NB4 (cell line): Measurements from ENCODE around the gene PPP2R2D.
A peak's percentile ranks its signal among the peaks of the same experiment; 100 is the strongest.

ENCODE experiments used
- DNase-seq: peaks from one replicate; pipeline ENCODE4 v3.0.0; 2010; ENCODE audit warnings: low read depth
- H3K4me3 ChIP-seq: one replicate; pipeline ENCODE4 v1.5.1; 2011; ENCODE audit warnings: mild to moderate bottlenecking, low read depth, low read length, moderate library complexity
- CTCF ChIP-seq: IDR thresholded peaks from one replicate; pipeline ENCODE4 v1.5.1; 2012; ENCODE audit warnings: low read depth, low read length
- MAX ChIP-seq: IDR thresholded peaks from 2 replicates; pipeline ENCODE4 v1.6.1; 2011; ENCODE audit warnings: low read depth, low read length
- MYC ChIP-seq: IDR thresholded peaks from 2 replicates; pipeline ENCODE4 v1.6.1; 2011; ENCODE audit warnings: low read depth, low read length
- POLR2A ChIP-seq: IDR thresholded peaks from 2 replicates; pipeline ENCODE4 v1.6.1; 2011; ENCODE audit warnings: mild to moderate bottlenecking; ENCODE audit not compliant: insufficient read length; ENCODE audit errors: extremely low read depth

The PPP2R2D gene

GRCh38 chr10:131978851-131979250 lies 78.0 kb downstream of the PPP2R2D start:
- peak overlapping the region; percentile 96 for H3K4me3 ChIP-seq
- DNase-seq, result no peak
- no peak for TF ChIP-seq CTCF
- no peak for TF ChIP-seq MYC
- no peak for TF ChIP-seq MAX
- TF ChIP-seq POLR2A, result no peak

- no peak for TF ChIP-seq CTCF
- TF ChIP-seq MAX, result no peak
- no peak for TF ChIP-seq POLR2A
- TF ChIP-seq MYC, result no peak
- DNase-seq, result no peak
- H3K4me3 ChIP-seq, result peak overlapping the region; percentile 96
These were observed 78.5 kb downstream of the PPP2R2D start for GRCh38 chr10:131979336-131979735.

GRCh38 chr10:131979821-131980270 lies 79.0 kb downstream of the PPP2R2D start:
- no peak for DNase-seq
- H3K4me3 ChIP-seq, result peak overlapping the region; percentile 96
- TF ChIP-seq CTCF (no peak), MAX (no peak), POLR2A (no peak), MYC (no peak)

GRCh38 chr10:131980321-131980720 lies 79.5 kb downstream of the PPP2R2D start:
- TF ChIP-seq CTCF, result no peak
- TF ChIP-seq POLR2A, result no peak
- no peak for TF ChIP-seq MAX
- no peak for TF ChIP-seq MYC
- H3K4me3 ChIP-seq, result peak overlapping the region; percentile 96
- no peak for DNase-seq

- peak overlapping the region; percentile 96 for H3K4me3 ChIP-seq
- TF ChIP-seq POLR2A, result no peak
- no peak for TF ChIP-seq MAX
- no peak for TF ChIP-seq MYC
- peak; percentile 58 for DNase-seq
These were observed 80.1 kb downstream of the PPP2R2D start for GRCh38 chr10:131980761-131981428.

GRCh38 chr10:131981429-131982184 lies 80.8 kb downstream of the PPP2R2D start, which contains the start of gene BNIP3:
Gene BNIP3 (minus strand): TSS chr10:131981923. CDS start chr10:131981806, 117 bp downstream.
- H3K4me3 ChIP-seq, result peak within 1 kb of the TSS; percentile 96
- DNase-seq, result peak; percentile 97
- TF ChIP-seq MYC (no peak), POLR2A (peak; percentile 51), MAX (peak; percentile 90)
